MM.1S (cell line): ENCODE results near the gene MED14.

Source experiments
- DNase-seq: peaks from one replicate; pipeline ENCODE4 v3.0.0-alpha.2; 2015
- H2AFZ ChIP-seq: fragments of 300-600 bp; sonication (generic); 2 replicates; pipeline ENCODE4 v1.6.0; 2016; ENCODE audit warnings: antibody characterized with exemption, low read length
- H3F3A ChIP-seq: fragments of 300-600 bp; sonication (generic); 2 replicates; pipeline ENCODE4 v1.6.1; 2016; ENCODE audit warnings: mild to moderate bottlenecking, antibody characterized with exemption, low read length, moderate library complexity, mixed read lengths; ENCODE audit not compliant: insufficient read depth
- H3K27ac ChIP-seq: fragments of 300-600 bp; sonication (generic); 2 replicates; pipeline ENCODE4 v1.5.1; 2016; ENCODE audit warnings: mild to moderate bottlenecking, low read length
- H3K27me3 ChIP-seq: fragments of 300-600 bp; sonication (generic); replicated peaks from 2 replicates; pipeline ENCODE4 v1.6.0; 2016; ENCODE audit warnings: low read length; ENCODE audit not compliant: insufficient read depth
- H3K36me3 ChIP-seq: fragments of 300-600 bp; sonication (generic); replicated peaks from 2 replicates; pipeline ENCODE4 v1.6.1; 2016; ENCODE audit warnings: mild to moderate bottlenecking, low read length, mixed read lengths; ENCODE audit not compliant: insufficient read depth
- H3K4me1 ChIP-seq: fragments of 300-600 bp; sonication (generic); 2 replicates; pipeline ENCODE4 v1.6.1; 2016; ENCODE audit warnings: low read length, mixed read lengths
- H3K4me2 ChIP-seq: fragments of 300-600 bp; sonication (generic); 2 replicates; pipeline ENCODE4 v1.6.0; 2016; ENCODE audit warnings: low read depth, low read length
- H3K4me3 ChIP-seq: fragments of 300-600 bp; sonication (generic); 2 replicates; pipeline ENCODE4 v1.5.1; 2016; ENCODE audit warnings: low read length, mixed read lengths
- H3K79me2 ChIP-seq: fragments of 300-600 bp; sonication (generic); 2 replicates; pipeline ENCODE4 v1.6.1; 2016; ENCODE audit warnings: mixed run types, low read length, mixed read lengths
- H3K9ac ChIP-seq: fragments of 300-600 bp; sonication (generic); 2 replicates; pipeline ENCODE4 v1.6.1; 2016; ENCODE audit warnings: low read length, mixed read lengths
- H3K9me2 ChIP-seq: fragments of 300-600 bp; sonication (generic); replicated peaks from 2 replicates; pipeline ENCODE4 v1.6.1; 2016; ENCODE audit warnings: mild to moderate bottlenecking, low read length, mixed read lengths; ENCODE audit not compliant: insufficient read depth
- H3K9me3 ChIP-seq: fragments of 300-600 bp; sonication (generic); replicated peaks from 2 replicates; pipeline ENCODE4 v1.6.1; 2016; ENCODE audit warnings: mild to moderate bottlenecking, low read length, mixed read lengths; ENCODE audit not compliant: insufficient read depth
- H4K20me1 ChIP-seq: fragments of 300-600 bp; sonication (generic); 2 replicates; pipeline ENCODE4 v1.6.1; 2016; ENCODE audit warnings: mild to moderate bottlenecking, low read length, moderate library complexity, mixed read lengths; ENCODE audit not compliant: insufficient read depth
- CTCF ChIP-seq: fragments of 300-600 bp; sonication (generic); IDR thresholded peaks from 2 replicates; pipeline ENCODE4 v1.5.1; 2016; ENCODE audit warnings: antibody characterized with exemption, low read length, mixed read lengths
- EZH2 ChIP-seq: fragments of 300-600 bp; sonication (generic); optimal IDR thresholded peaks from 2 replicates; pipeline ENCODE3; 2017; ENCODE audit warnings: low read depth, mild to moderate bottlenecking, antibody characterized with exemption, low read length, mixed read lengths
- EZH2phosphoT487 ChIP-seq: fragments of 300-600 bp; sonication (generic); IDR thresholded peaks from 2 replicates; pipeline ENCODE4 v1.6.1; 2018; ENCODE audit warnings: antibody characterized with exemption, low read length

MED14 gene

DNA sequence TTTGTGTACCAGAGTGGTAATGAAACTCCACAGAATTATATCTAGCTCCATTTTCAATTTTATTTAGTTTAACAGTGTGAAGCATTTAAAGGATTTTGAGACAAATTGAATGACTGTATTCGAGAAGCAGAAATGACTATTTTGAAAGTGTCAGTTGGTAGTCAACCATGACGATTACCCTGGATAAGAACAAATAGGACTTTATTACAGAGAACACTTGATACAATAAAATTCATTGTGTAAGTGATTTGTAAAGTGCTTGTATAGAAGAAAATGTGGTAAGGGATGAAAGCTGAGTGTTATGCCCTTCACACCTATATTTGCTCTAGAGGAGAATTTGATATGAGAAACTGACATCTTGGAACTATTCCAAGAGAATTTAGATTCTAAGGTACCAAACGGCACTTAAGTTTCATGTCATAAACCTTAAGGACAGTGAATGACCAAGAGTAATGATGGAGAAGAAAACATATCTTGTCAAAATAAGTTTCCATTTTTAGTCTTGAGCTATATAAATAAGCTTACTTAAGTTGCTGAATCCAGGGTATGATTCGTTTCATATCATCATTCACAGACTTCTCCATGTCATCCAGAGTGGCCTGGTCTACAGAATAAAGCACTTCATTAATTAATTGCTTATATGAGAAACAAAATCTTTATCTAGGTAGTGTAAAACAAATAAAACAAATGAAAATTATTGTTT lies 34.6 kb downstream of the MED14 start:
- Histone ChIP-seq H2AFZ (no peak overlapping the region), H3K9me2 (no peaks in the 10 kb centered on the region), H3K4me3 (no peak overlapping the region), H3K27me3 (no peaks in the 10 kb centered on the region), H3K36me3 (no peaks in the 10 kb centered on the region), H4K20me1 (no peaks in the 10 kb centered on the region), H3K79me2 (no peaks in the 10 kb centered on the region), H3K9me3 (no peaks in the 10 kb centered on the region), H3K4me2 (no peak overlapping the region), H3K9ac (no peak overlapping the region), H3K4me1 (no peaks in the 10 kb centered on the region), H3F3A (no peaks in the 10 kb centered on the region), H3K27ac (no peak overlapping the region)
- DNase-seq: no peak
- no peak for TF ChIP-seq CTCF
- TF ChIP-seq EZH2: no peak
- no peak for TF ChIP-seq EZH2phosphoT487

DNA sequence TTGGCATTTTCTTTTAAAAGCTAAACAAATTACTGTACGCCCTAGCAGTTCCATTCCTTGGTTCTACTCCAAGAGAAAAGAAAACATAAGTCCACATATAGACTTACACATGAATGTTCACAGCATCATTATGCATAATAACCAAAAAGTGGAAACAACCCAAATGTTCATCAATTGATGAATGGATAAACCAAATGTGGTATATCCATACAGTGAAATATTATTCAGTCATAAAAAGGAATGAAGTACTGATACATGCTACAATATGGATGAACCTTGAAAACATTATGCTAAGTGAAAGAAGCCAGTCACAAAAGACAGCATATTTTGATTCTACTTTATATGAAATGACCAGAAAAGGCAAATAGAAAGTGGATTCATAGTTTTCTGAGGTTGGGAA lies 36.5 kb downstream of the MED14 start:
- Histone ChIP-seq H3K4me1 (no peaks in the 10 kb centered on the region), H3K27ac (no peak overlapping the region), H3K4me2 (no peak overlapping the region), H3K9ac (no peak overlapping the region), H3K27me3 (no peaks in the 10 kb centered on the region), H4K20me1 (no peaks in the 10 kb centered on the region), H2AFZ (no peak overlapping the region), H3K9me3 (no peaks in the 10 kb centered on the region), H3K9me2 (no peaks in the 10 kb centered on the region), H3K36me3 (no peaks in the 10 kb centered on the region), H3F3A (no peaks in the 10 kb centered on the region), H3K4me3 (no peak overlapping the region), H3K79me2 (no peaks in the 10 kb centered on the region)
- no peak for DNase-seq
- TF ChIP-seq EZH2phosphoT487: no peak
- no peak for TF ChIP-seq CTCF

GRCh38 chrX:40694802-40695201 lies 40.5 kb downstream of the MED14 start:
- Histone ChIP-seq H3K9me3 (no peaks in the 10 kb centered on the region), H3K27ac (no peak overlapping the region), H3F3A (no peaks in the 10 kb centered on the region), H3K4me3 (no peak overlapping the region), H3K9me2 (no peaks in the 10 kb centered on the region), H4K20me1 (no peaks in the 10 kb centered on the region), H3K4me1 (no peaks in the 10 kb centered on the region), H2AFZ (no peak overlapping the region), H3K27me3 (no peaks in the 10 kb centered on the region), H3K9ac (no peak overlapping the region), H3K79me2 (no peaks in the 10 kb centered on the region), H3K4me2 (no peak overlapping the region), H3K36me3 (no peaks in the 10 kb centered on the region)
- no peak for DNase-seq
- TF ChIP-seq EZH2phosphoT487 (no peak), CTCF (no peak), EZH2 (no peak)
